T-helper 17 cell (primary cell): ENCODE measurements around the gene EME2. TPM values are rescaled to one million over a fixed set of nuclear protein-coding genes. Genes with fewer than 3 reads are reported as not detected.
"Not testable (repeated sequence)": the region's sequence is repeated elsewhere in the genome, so short reads cannot be mapped to it uniquely, and the experiment has no call there.

ENCODE experiments used
- ATAC-seq: fragments of 150-1000 bp; cut with Tn5 transposase; 2 replicates; pipeline ENCODE4 v1.10.0; 2021; ENCODE audit warnings: mild to moderate bottlenecking, moderate library complexity
- DNase-seq, 3 donors: peaks; one replicate each; pipeline versions ENCODE4 v3.0.0 to v3.0.0-alpha.2; 2020 to 2021
- H3K9me3 ChIP-seq: one replicate; pipeline ENCODE4 v1.7.0; 2013; ENCODE audit warnings: low read length, mild to moderate bottlenecking; ENCODE audit not compliant: control insufficient read depth, poor library complexity, severe bottlenecking
- H3K27ac Mint-ChIP-seq: one replicate; pipeline ENCODE4 v1.8.0; 2022; ENCODE audit warnings: mild to moderate bottlenecking, moderate library complexity, mixed read lengths
- H3K27me3 Mint-ChIP-seq: one replicate; pipeline ENCODE4 v1.8.0; 2022; ENCODE audit warnings: mixed read lengths
- H3K36me3 Mint-ChIP-seq: one replicate; pipeline ENCODE4 v1.8.0; 2022; ENCODE audit warnings: low read depth, mixed read lengths
- H3K4me1 Mint-ChIP-seq: one replicate; pipeline ENCODE4 v1.8.0; 2022; ENCODE audit warnings: mild to moderate bottlenecking, mixed read lengths
- H3K4me3 Mint-ChIP-seq: one replicate; pipeline ENCODE4 v1.8.0; 2022; ENCODE audit warnings: mild to moderate bottlenecking, moderate library complexity, mixed read lengths
- total RNA-seq, 4 donors: library from RNA in 2 of 4; stranded (reverse) in 2 of 4; gene quantifications; one replicate each; pipeline ENCODE4 v1.2.3 and lab custom pipeline; 2022 to 2026

The EME2 gene
- total RNA-seq, 2 donors from 2014 or later: 30.6 to 30.8 TPM

- no peaks in the 10 kb centered on the region for H3K9me3 ChIP-seq
- ATAC-seq (no peak), DNase-seq (no peak)
- Mint-ChIP-seq H3K27me3 (no peaks in the 10 kb centered on the region), H3K4me1 (peaks cover 2% of the 10 kb centered on the region), H3K27ac (no peak overlapping the region), H3K36me3 (peaks cover 2% of the 10 kb centered on the region), H3K4me3 (no peak overlapping the region)
Measured at GRCh38 chr16:1790611-1791255, 18.1 kb downstream of the EME2 start.

- no peak for ATAC-seq
- DNase-seq: no peak
Measured at GRCh38 chr16:1791256-1791942, 18.8 kb downstream of the EME2 start.

GRCh38 chr16:1791943-1792812 is 19.6 kb downstream of the EME2 start:
- no peaks in the 10 kb centered on the region for H3K9me3 ChIP-seq
- peaks cover 2% of the 10 kb centered on the region for H3K36me3 Mint-ChIP-seq
- no peak for DNase-seq
- H3K4me3 Mint-ChIP-seq: no peak overlapping the region
- peaks cover 2% of the 10 kb centered on the region for H3K4me1 Mint-ChIP-seq
- H3K27ac Mint-ChIP-seq: no peak overlapping the region
- no peak for ATAC-seq
- H3K27me3 Mint-ChIP-seq: no peaks in the 10 kb centered on the region

More at GRCh38 chr16:1791256-1791942, 18.8 kb downstream of the EME2 start:
- Mint-ChIP-seq H3K27ac (no peak overlapping the region), H3K4me3 (no peak overlapping the region), H3K27me3 (no peaks in the 10 kb centered on the region), H3K4me1 (peaks cover 2% of the 10 kb centered on the region), H3K36me3 (peaks cover 2% of the 10 kb centered on the region)
- no peaks in the 10 kb centered on the region for H3K9me3 ChIP-seq

GRCh38 chr16:1792836-1793577 is 20.4 kb downstream of the EME2 start:
- peaks cover 2% of the 10 kb centered on the region for H3K4me1 Mint-ChIP-seq
- peaks cover 2% of the 10 kb centered on the region for H3K36me3 Mint-ChIP-seq
- ATAC-seq: no peak
- DNase-seq: peak in 1 of 3 donors; percentile 7
- no peaks in the 10 kb centered on the region for H3K27me3 Mint-ChIP-seq
- no peak overlapping the region for H3K4me3 Mint-ChIP-seq
- no peaks in the 10 kb centered on the region for H3K9me3 ChIP-seq
- H3K27ac Mint-ChIP-seq: no peak overlapping the region

GRCh38 chr16:1793578-1794220 is 21.1 kb downstream of the EME2 start, which contains the start of gene IGFALS:
Gene IGFALS (minus strand): TSS chr16:1793705. CDS start chr16:1793652, 53 bp downstream.
- Mint-ChIP-seq H3K4me1 (peaks cover 2% of the 10 kb centered on the region), H3K27me3 (no peaks in the 10 kb centered on the region), H3K27ac (no peak within 1 kb of the TSS), H3K36me3 (peaks cover 2% of the 10 kb centered on the region), H3K4me3 (no peak within 1 kb of the TSS)
- DNase-seq (no peak), ATAC-seq (no peak)
- H3K9me3 ChIP-seq: no peaks in the 10 kb centered on the region

- H3K36me3 Mint-ChIP-seq: no peaks in the 10 kb centered on the region
- H3K27ac Mint-ChIP-seq: no peak overlapping the region
- H3K4me3 Mint-ChIP-seq: no peak overlapping the region
- H3K4me1 Mint-ChIP-seq: no peaks in the 10 kb centered on the region
- no peak for ATAC-seq
- no peaks in the 10 kb centered on the region for H3K27me3 Mint-ChIP-seq
- no peak for DNase-seq
- H3K9me3 ChIP-seq: no peaks in the 10 kb centered on the region
Measured at GRCh38 chr16:1794221-1794871, 21.7 kb downstream of the EME2 start.

GRCh38 chr16:1794908-1795666 is 22.5 kb downstream of the EME2 start:
- Mint-ChIP-seq H3K4me1 (no peaks in the 10 kb centered on the region), H3K27me3 (no peaks in the 10 kb centered on the region), H3K4me3 (no peak overlapping the region), H3K36me3 (no peaks in the 10 kb centered on the region), H3K27ac (no peak overlapping the region)
- ATAC-seq: no peak
- no peaks in the 10 kb centered on the region for H3K9me3 ChIP-seq
- DNase-seq: no peak

- H3K27ac Mint-ChIP-seq, ATAC-seq, H3K4me3 Mint-ChIP-seq, H3K36me3 Mint-ChIP-seq, H3K9me3 ChIP-seq, DNase-seq, H3K27me3 Mint-ChIP-seq, H3K4me1 Mint-ChIP-seq: not testable (repeated sequence)
Measured at GRCh38 chr16:1799263-1799662, 26.7 kb downstream of the EME2 start.

GRCh38 chr16:1800701-1801100 is 28.1 kb downstream of the EME2 start:
- H3K27me3 Mint-ChIP-seq: no peaks in the 10 kb centered on the region
- H3K27ac Mint-ChIP-seq: no peak overlapping the region
- H3K4me1 Mint-ChIP-seq: peaks cover 2% of the 10 kb centered on the region
- no peak overlapping the region for H3K4me3 Mint-ChIP-seq
- no peaks in the 10 kb centered on the region for H3K9me3 ChIP-seq
- DNase-seq: no peak
- peaks cover 2% of the 10 kb centered on the region for H3K36me3 Mint-ChIP-seq
- no peak for ATAC-seq

- H3K4me3 Mint-ChIP-seq: no peak overlapping the region
- no peak for DNase-seq
- no peaks in the 10 kb centered on the region for H3K27me3 Mint-ChIP-seq
- H3K4me1 Mint-ChIP-seq: peaks cover 4% of the 10 kb centered on the region
- no peak for ATAC-seq
- no peaks in the 10 kb centered on the region for H3K9me3 ChIP-seq
- H3K27ac Mint-ChIP-seq: no peak overlapping the region
- H3K36me3 Mint-ChIP-seq: peaks cover 2% of the 10 kb centered on the region
Measured at GRCh38 chr16:1807626-1808025, 35.0 kb downstream of the EME2 start.

- H3K27me3 Mint-ChIP-seq: no peaks in the 10 kb centered on the region
- DNase-seq: no peak
- H3K27ac Mint-ChIP-seq: no peak overlapping the region
- no peak for ATAC-seq
- peaks cover 6% of the 10 kb centered on the region for H3K36me3 Mint-ChIP-seq
- H3K9me3 ChIP-seq: no peaks in the 10 kb centered on the region
- peaks cover 8% of the 10 kb centered on the region for H3K4me1 Mint-ChIP-seq
- no peak overlapping the region for H3K4me3 Mint-ChIP-seq
Measured at GRCh38 chr16:1808691-1809090, 36.1 kb downstream of the EME2 start.
